ENCODE results near the gene SPATA22. TPM values are rescaled to one million over a fixed set of nuclear protein-coding genes. Genes with fewer than 3 reads are reported as not detected.
"Not testable (repeated sequence)": the region's sequence is repeated elsewhere in the genome, so short reads cannot be mapped to it uniquely, and the experiment has no call there.

SPATA22 gene
- total RNA-seq, 1 donor from 2014 or later = not detected

GRCh38 chr17:3447625-3448024 is 24.0 kb downstream of the SPATA22 start:
- TF ChIP-seq CTCF (IDR thresholded peaks at IDR 0.05; ENCODE audit: partially characterized antibody, unreplicated experiment) = no peak
- no peak for DNase-seq
- Mint-ChIP-seq H3K36me3 (ENCODE audit: unreplicated experiment) (no peaks in the 10 kb centered on the region), H3K27me3 (ENCODE audit: unreplicated experiment) (no peaks in the 10 kb centered on the region), H3K27ac (ENCODE audit: unreplicated experiment) (no peak overlapping the region), H3K4me1 (ENCODE audit: low read depth, unreplicated experiment) (no peaks in the 10 kb centered on the region), H3K9me3 (ENCODE audit: unreplicated experiment) (peaks cover 1% of the 10 kb centered on the region), H3K4me3 (ENCODE audit: unreplicated experiment) (no peak overlapping the region)

- peaks cover 2% of the 10 kb centered on the region for H3K9me3 Mint-ChIP-seq (ENCODE audit: unreplicated experiment)
- H3K27me3 Mint-ChIP-seq (ENCODE audit: unreplicated experiment) = no peaks in the 10 kb centered on the region
- TF ChIP-seq CTCF (IDR thresholded peaks at IDR 0.05; ENCODE audit: partially characterized antibody, unreplicated experiment) = no peak
- no peak overlapping the region for H3K27ac Mint-ChIP-seq (ENCODE audit: unreplicated experiment)
- no peaks in the 10 kb centered on the region for H3K36me3 Mint-ChIP-seq (ENCODE audit: unreplicated experiment)
- no peak for DNase-seq
- no peaks in the 10 kb centered on the region for H3K4me1 Mint-ChIP-seq (ENCODE audit: low read depth, unreplicated experiment)
- H3K4me3 Mint-ChIP-seq (ENCODE audit: unreplicated experiment) = no peak overlapping the region
Measured at GRCh38 chr17:3440451-3440850, 31.2 kb downstream of the SPATA22 start.

- Mint-ChIP-seq H3K4me1 (ENCODE audit: low read depth, unreplicated experiment) (no peaks in the 10 kb centered on the region), H3K27ac (ENCODE audit: unreplicated experiment) (no peak overlapping the region), H3K9me3 (ENCODE audit: unreplicated experiment) (peaks cover 2% of the 10 kb centered on the region), H3K4me3 (ENCODE audit: unreplicated experiment) (no peak overlapping the region), H3K27me3 (ENCODE audit: unreplicated experiment) (no peaks in the 10 kb centered on the region), H3K36me3 (ENCODE audit: unreplicated experiment) (no peaks in the 10 kb centered on the region)
- TF ChIP-seq CTCF (IDR thresholded peaks at IDR 0.05; ENCODE audit: partially characterized antibody, unreplicated experiment) = no peak
- DNase-seq = no peak
Measured at GRCh38 chr17:3438368-3438767, 33.3 kb downstream of the SPATA22 start.

GRCh38 chr17:3433741-3434140 is 37.9 kb downstream of the SPATA22 start, which contains the start of gene OR1E2:
OR1E2 (minus strand) TSS chr17:3433841; CDS start chr17:3433841, 0 bp downstream.
- TF ChIP-seq CTCF (IDR thresholded peaks at IDR 0.05; ENCODE audit: partially characterized antibody, unreplicated experiment) = no peak
- Mint-ChIP-seq H3K9me3 (ENCODE audit: unreplicated experiment) (peaks cover 2% of the 10 kb centered on the region), H3K4me3 (ENCODE audit: unreplicated experiment) (no peak within 1 kb of the TSS), H3K27me3 (ENCODE audit: unreplicated experiment) (no peaks in the 10 kb centered on the region), H3K36me3 (ENCODE audit: unreplicated experiment) (no peaks in the 10 kb centered on the region), H3K27ac (ENCODE audit: unreplicated experiment) (no peak within 1 kb of the TSS), H3K4me1 (ENCODE audit: low read depth, unreplicated experiment) (no peaks in the 10 kb centered on the region)
- no peak for DNase-seq

- not testable (repeated sequence) for DNase-seq; H3K27ac Mint-ChIP-seq (ENCODE audit: unreplicated experiment); H3K27me3 Mint-ChIP-seq (ENCODE audit: unreplicated experiment); H3K36me3 Mint-ChIP-seq (ENCODE audit: unreplicated experiment); H3K4me1 Mint-ChIP-seq (ENCODE audit: low read depth, unreplicated experiment); H3K9me3 Mint-ChIP-seq (ENCODE audit: unreplicated experiment); H3K4me3 Mint-ChIP-seq (ENCODE audit: unreplicated experiment)
Measured at GRCh38 chr17:3433215-3433614, 38.4 kb downstream of the SPATA22 start.

- no peaks in the 10 kb centered on the region for H3K27me3 Mint-ChIP-seq (ENCODE audit: unreplicated experiment)
- H3K36me3 Mint-ChIP-seq (ENCODE audit: unreplicated experiment) = no peaks in the 10 kb centered on the region
- no peaks in the 10 kb centered on the region for H3K9me3 Mint-ChIP-seq (ENCODE audit: unreplicated experiment)
- no peak for DNase-seq
- H3K4me3 Mint-ChIP-seq (ENCODE audit: unreplicated experiment) = no peak overlapping the region
- no peak overlapping the region for H3K27ac Mint-ChIP-seq (ENCODE audit: unreplicated experiment)
- H3K4me1 Mint-ChIP-seq (ENCODE audit: low read depth, unreplicated experiment) = no peaks in the 10 kb centered on the region
- TF ChIP-seq CTCF (IDR thresholded peaks at IDR 0.05; ENCODE audit: partially characterized antibody, unreplicated experiment) = no peak
Measured at GRCh38 chr17:3418222-3418621, 53.4 kb downstream of the SPATA22 start.

Data from glutamatergic neuron (in vitro differentiated cells).